GM19395 (cell line): ENCODE results near the gene AMTN.

Experiments used
- ATAC-seq: cut with Tn5 transposase; IDR thresholded peaks from one replicate; pipeline ENCODE4 v1.9.1; 2021; ENCODE audit warnings: mild to moderate bottlenecking, moderate library complexity; ENCODE audit not compliant: unreplicated experiment

AMTN gene

GRCh38 chr4:70559211-70559830 is 41.0 kb downstream of the AMTN start:
- peak; percentile 74 for ATAC-seq

GRCh38 chr4:70559924-70560323 is 41.6 kb downstream of the AMTN start:
- no peak for ATAC-seq

- ATAC-seq, result no peak
These were observed 45.7 kb downstream of the AMTN start for GRCh38 chr4:70564033-70564432.

GRCh38 chr4:70570796-70571195 is 52.4 kb downstream of the AMTN start:
- no peak for ATAC-seq

- ATAC-seq, result no peak
These were observed 53.4 kb downstream of the AMTN start for GRCh38 chr4:70571772-70572171.

- no peak for ATAC-seq
These were observed 57.6 kb downstream of the AMTN start for GRCh38 chr4:70575964-70576363.

GRCh38 chr4:70577220-70577927 is 59.0 kb downstream of the AMTN start:
- no peak for ATAC-seq

GRCh38 chr4:70581980-70582379 is 63.6 kb downstream of the AMTN start:
- ATAC-seq, result no peak
